Measurements from ENCODE around the gene AJM1.
"Not testable (repeated sequence)": the region's sequence is repeated elsewhere in the genome, so short reads cannot be mapped to it uniquely, and the experiment has no call there.

Gene AJM1

GRCh38 chr9:136831002-136831719 lies 11.1 kb upstream of the AJM1 start:
- no peaks in the 10 kb centered on the region for H3K4me1 ChIP-seq (ENCODE audit: control insufficient read depth, low read length)
- H3K4me2 ChIP-seq (ENCODE audit: low read length): no peak overlapping the region
- H3K9me3 ChIP-seq (ENCODE audit: control insufficient read depth, insufficient read depth, low read length): no peaks in the 10 kb centered on the region
- H3F3A ChIP-seq (ENCODE audit: control insufficient read depth, insufficient read depth): no peaks in the 10 kb centered on the region
- H3K79me2 ChIP-seq (ENCODE audit: control insufficient read depth, low read length): no peaks in the 10 kb centered on the region
- H3K36me3 ChIP-seq (ENCODE audit: control insufficient read depth, low read length): peaks cover 71% of the 10 kb centered on the region
- no peaks in the 10 kb centered on the region for H3K9me2 ChIP-seq (replicated peaks; ENCODE audit: control insufficient read depth, low read length)
- H3K27ac ChIP-seq (ENCODE audit: low read depth, low read length): no peak overlapping the region
- H3K4me3 ChIP-seq (ENCODE audit: low read length): no peak overlapping the region
- no peaks in the 10 kb centered on the region; the same call in 1 of the 2 replicates for H4K20me1 ChIP-seq (ENCODE audit: control insufficient read depth, insufficient read depth, low read depth, low read length)
- TF ChIP-seq EZH2phosphoT487 (IDR thresholded peaks at IDR 0.05; ENCODE audit: borderline replicate concordance, low read length) (no peak), CTCF (IDR thresholded peaks at IDR 0.05; ENCODE audit: low read depth, low read length, poor library complexity, severe bottlenecking) (no peak)
- no peaks in the 10 kb centered on the region for H3K27me3 ChIP-seq (ENCODE audit: control insufficient read depth, low read length)

- H3K36me3 ChIP-seq (ENCODE audit: control insufficient read depth, low read length): peaks cover 68% of the 10 kb centered on the region
- TF ChIP-seq CTCF (IDR thresholded peaks at IDR 0.05; ENCODE audit: low read depth, low read length, poor library complexity, severe bottlenecking) (no peak), EZH2phosphoT487 (IDR thresholded peaks at IDR 0.05; ENCODE audit: borderline replicate concordance, low read length) (no peak)
Observed at GRCh38 chr9:136831720-136832104, 10.6 kb upstream of the AJM1 start.

GRCh38 chr9:136832581-136832980 lies 9.7 kb upstream of the AJM1 start:
- Histone ChIP-seq H3K79me2 (ENCODE audit: control insufficient read depth, low read length) (no peaks in the 10 kb centered on the region), H3K4me3 (ENCODE audit: low read length) (no peak overlapping the region), H3K9me3 (ENCODE audit: control insufficient read depth, insufficient read depth, low read length) (no peaks in the 10 kb centered on the region), H3F3A (ENCODE audit: control insufficient read depth, insufficient read depth) (no peaks in the 10 kb centered on the region), H4K20me1 (ENCODE audit: control insufficient read depth, insufficient read depth, low read depth, low read length) (no peaks in the 10 kb centered on the region; the same call in 1 of the 2 replicates), H3K4me2 (ENCODE audit: low read length) (no peak overlapping the region), H3K27ac (ENCODE audit: low read depth, low read length) (no peak overlapping the region), H3K36me3 (ENCODE audit: control insufficient read depth, low read length) (peaks cover 59% of the 10 kb centered on the region), H3K4me1 (ENCODE audit: control insufficient read depth, low read length) (no peaks in the 10 kb centered on the region), H3K27me3 (ENCODE audit: control insufficient read depth, low read length) (no peaks in the 10 kb centered on the region), H3K9me2 (replicated peaks; ENCODE audit: control insufficient read depth, low read length) (no peaks in the 10 kb centered on the region)
- TF ChIP-seq CTCF (IDR thresholded peaks at IDR 0.05; ENCODE audit: low read depth, low read length, poor library complexity, severe bottlenecking) (no peak), EZH2phosphoT487 (IDR thresholded peaks at IDR 0.05; ENCODE audit: borderline replicate concordance, low read length) (no peak)

More at GRCh38 chr9:136831720-136832104, 10.6 kb upstream of the AJM1 start:
- H3K27me3 ChIP-seq (ENCODE audit: control insufficient read depth, low read length): no peaks in the 10 kb centered on the region
- H3K79me2 ChIP-seq (ENCODE audit: control insufficient read depth, low read length): no peaks in the 10 kb centered on the region
- no peak overlapping the region for H3K4me2 ChIP-seq (ENCODE audit: low read length)
- no peaks in the 10 kb centered on the region for H3F3A ChIP-seq (ENCODE audit: control insufficient read depth, insufficient read depth)
- H3K4me3 ChIP-seq (ENCODE audit: low read length): no peak overlapping the region
- no peaks in the 10 kb centered on the region; the same call in 1 of the 2 replicates for H4K20me1 ChIP-seq (ENCODE audit: control insufficient read depth, insufficient read depth, low read depth, low read length)
- no peaks in the 10 kb centered on the region for H3K9me2 ChIP-seq (replicated peaks; ENCODE audit: control insufficient read depth, low read length)
- H3K27ac ChIP-seq (ENCODE audit: low read depth, low read length): no peak overlapping the region
- H3K9me3 ChIP-seq (ENCODE audit: control insufficient read depth, insufficient read depth, low read length): no peaks in the 10 kb centered on the region
- H3K4me1 ChIP-seq (ENCODE audit: control insufficient read depth, low read length): no peaks in the 10 kb centered on the region

GRCh38 chr9:136833381-136834048 lies 8.8 kb upstream of the AJM1 start:
- not testable (repeated sequence) for H3F3A ChIP-seq (ENCODE audit: control insufficient read depth, insufficient read depth); H3K4me1 ChIP-seq (ENCODE audit: control insufficient read depth, low read length); H3K4me2 ChIP-seq (ENCODE audit: low read length); H3K4me3 ChIP-seq (ENCODE audit: low read length); H4K20me1 ChIP-seq (ENCODE audit: control insufficient read depth, insufficient read depth, low read depth, low read length); H3K27me3 ChIP-seq (ENCODE audit: control insufficient read depth, low read length); H3K27ac ChIP-seq (ENCODE audit: low read depth, low read length); H3K9me3 ChIP-seq (ENCODE audit: control insufficient read depth, insufficient read depth, low read length); H3K9me2 ChIP-seq (replicated peaks; ENCODE audit: control insufficient read depth, low read length); H3K79me2 ChIP-seq (ENCODE audit: control insufficient read depth, low read length)
- peaks cover 50% of the 10 kb centered on the region for H3K36me3 ChIP-seq (ENCODE audit: control insufficient read depth, low read length)
